GM18519 (cell line): ENCODE results near the gene URM1.

Experiments used
- ATAC-seq: cut with Tn5 transposase; IDR thresholded peaks from one replicate; pipeline ENCODE4 v1.9.1; 2021; ENCODE audit warnings: mild to moderate bottlenecking, moderate library complexity; ENCODE audit not compliant: unreplicated experiment, low FRiP score

URM1 gene

GRCh38 chr9:128344931-128345605 is 26.1 kb upstream of the URM1 start:
- ATAC-seq: no peak

GRCh38 chr9:128349125-128349524 is 22.0 kb upstream of the URM1 start:
- ATAC-seq: no peak

GRCh38 chr9:128349772-128350171 is 21.4 kb upstream of the URM1 start:
- ATAC-seq: no peak

GRCh38 chr9:128355451-128355850 is 15.7 kb upstream of the URM1 start:
- ATAC-seq: no peak

GRCh38 chr9:128358090-128358489 is 13.1 kb upstream of the URM1 start:
- no peak for ATAC-seq

GRCh38 chr9:128358861-128359260 is 12.3 kb upstream of the URM1 start:
- no peak for ATAC-seq

- ATAC-seq: no peak
Measured at GRCh38 chr9:128360826-128361225, 10.3 kb upstream of the URM1 start.

GRCh38 chr9:128361296-128361985 is 9.7 kb upstream of the URM1 start:
- ATAC-seq: no peak

- ATAC-seq: peak; percentile 50
Measured at GRCh38 chr9:128361986-128362646, 9.1 kb upstream of the URM1 start.

- no peak for ATAC-seq
Measured at GRCh38 chr9:128362774-128363173, 8.4 kb upstream of the URM1 start.

GRCh38 chr9:128365525-128365924 is 5.6 kb upstream of the URM1 start:
- no peak for ATAC-seq

GRCh38 chr9:128369024-128369706 is 2.0 kb upstream of the URM1 start:
- ATAC-seq: no peak

- ATAC-seq: no peak
Measured at GRCh38 chr9:128370367-128370751, 815 bp upstream of the URM1 start.

- no peak for ATAC-seq
Measured at GRCh38 chr9:128371630-128372117, 500 bp downstream of the URM1 start.

GRCh38 chr9:128372188-128372641 is 1.0 kb downstream of the URM1 start:
- no peak for ATAC-seq

GRCh38 chr9:128372784-128373183 is 1.6 kb downstream of the URM1 start:
- ATAC-seq: no peak

- ATAC-seq: no peak
Measured at GRCh38 chr9:128374221-128374675, 3.1 kb downstream of the URM1 start.

- no peak for ATAC-seq
Measured at GRCh38 chr9:128375865-128376264, 4.7 kb downstream of the URM1 start.

GRCh38 chr9:128382261-128382660 is 11.1 kb downstream of the URM1 start:
- ATAC-seq: no peak

- no peak for ATAC-seq
Measured at GRCh38 chr9:128383007-128383753, 12.0 kb downstream of the URM1 start.
